ENCODE measurements around the gene PIK3C2G. TPM values are rescaled to one million over a fixed set of nuclear protein-coding genes. Genes with fewer than 3 reads are reported as not detected.

The PIK3C2G gene
- total RNA-seq, 1 experiment from 2014 or later, result not detected

DNA sequence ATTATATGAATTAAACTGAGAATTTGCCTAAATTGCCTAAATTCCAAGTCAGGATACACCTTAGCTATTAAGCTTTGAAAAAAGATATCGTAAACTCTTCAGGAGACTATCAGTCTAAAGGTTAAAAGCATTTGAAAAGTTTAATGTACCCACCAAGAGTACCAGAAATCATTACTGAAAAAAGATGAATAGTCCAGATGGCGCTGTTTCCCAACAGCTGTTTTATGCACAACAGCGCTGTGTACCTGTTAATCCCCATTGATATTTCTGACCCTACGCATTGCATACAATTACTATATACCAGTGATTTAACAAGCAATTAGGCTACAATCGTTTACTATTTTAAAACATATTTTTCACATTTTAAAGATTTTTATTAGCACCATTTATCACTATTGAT lies 291.5 kb downstream of the PIK3C2G start:
- intact Hi-C loops (cut with micrococcal nuclease; ENCODE audit: unreplicated experiment), result no loop called here
- TF ChIP-seq, protein P1, sequence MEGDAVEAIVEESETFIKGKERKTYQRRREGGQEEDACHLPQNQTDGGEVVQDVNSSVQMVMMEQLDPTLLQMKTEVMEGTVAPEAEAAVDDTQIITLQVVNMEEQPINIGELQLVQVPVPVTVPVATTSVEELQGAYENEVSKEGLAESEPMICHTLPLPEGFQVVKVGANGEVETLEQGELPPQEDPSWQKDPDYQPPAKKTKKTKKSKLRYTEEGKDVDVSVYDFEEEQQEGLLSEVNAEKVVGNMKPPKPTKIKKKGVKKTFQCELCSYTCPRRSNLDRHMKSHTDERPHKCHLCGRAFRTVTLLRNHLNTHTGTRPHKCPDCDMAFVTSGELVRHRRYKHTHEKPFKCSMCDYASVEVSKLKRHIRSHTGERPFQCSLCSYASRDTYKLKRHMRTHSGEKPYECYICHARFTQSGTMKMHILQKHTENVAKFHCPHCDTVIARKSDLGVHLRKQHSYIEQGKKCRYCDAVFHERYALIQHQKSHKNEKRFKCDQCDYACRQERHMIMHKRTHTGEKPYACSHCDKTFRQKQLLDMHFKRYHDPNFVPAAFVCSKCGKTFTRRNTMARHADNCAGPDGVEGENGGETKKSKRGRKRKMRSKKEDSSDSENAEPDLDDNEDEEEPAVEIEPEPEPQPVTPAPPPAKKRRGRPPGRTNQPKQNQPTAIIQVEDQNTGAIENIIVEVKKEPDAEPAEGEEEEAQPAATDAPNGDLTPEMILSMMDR (conservative IDR thresholded peaks at IDR 0.05; ENCODE audit: low read depth, low read length), result peak; percentile 50
- no peak for TF ChIP-seq EZH2 (IDR thresholded peaks at IDR 0.05; ENCODE audit: borderline replicate concordance, low read depth, low read length, poor library complexity, severe bottlenecking)
- Histone ChIP-seq H3K4me3 (ENCODE audit: low read depth, low read length, poor library complexity, severe bottlenecking) (no peak overlapping the region), H3K36me3 (ENCODE audit: insufficient read depth, low read length, poor library complexity, severe bottlenecking) (no peaks in the 10 kb centered on the region), H3K27ac (ENCODE audit: low read depth, low read length, poor library complexity, severe bottlenecking) (no peak overlapping the region), H3K9me3 (ENCODE audit: low read depth, low read length, poor library complexity, severe bottlenecking) (no peaks in the 10 kb centered on the region), H3K4me1 (ENCODE audit: insufficient read depth, low read length, poor library complexity, severe bottlenecking) (no peaks in the 10 kb centered on the region), H3K27me3 (replicated peaks; ENCODE audit: insufficient read depth, low read depth, low read length, poor library complexity) (no peaks in the 10 kb centered on the region)
- CTCF ChIA-PET, result no interaction called here
- no TSS peak for BruUV-seq (replicated peaks)
- POLR2A ChIA-PET (ENCODE audit: low non-redundant PET), result no interaction called here
- peak; percentile 3 for DNase-seq (ENCODE audit: low spot score)

DNA sequence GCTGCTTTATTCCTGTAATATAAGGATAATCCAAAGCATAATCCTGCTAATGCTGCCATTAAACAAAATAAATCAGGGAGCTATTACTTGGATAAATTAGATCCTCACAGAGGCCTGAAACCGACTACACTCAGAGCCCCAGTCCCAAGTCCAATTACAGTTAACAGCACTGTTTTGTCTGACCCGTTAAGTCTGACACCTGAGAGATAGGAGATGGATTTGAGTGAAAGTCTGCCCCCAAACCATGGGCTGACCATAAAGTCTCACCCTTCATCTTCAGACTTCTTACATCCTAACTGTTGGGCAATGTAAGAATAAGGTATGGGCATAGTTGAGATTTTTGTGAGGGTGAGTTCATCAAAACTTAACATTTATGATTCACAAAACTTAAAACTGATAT lies 294.8 kb downstream of the PIK3C2G start:
- H3K36me3 ChIP-seq (ENCODE audit: insufficient read depth, low read length, poor library complexity, severe bottlenecking), result no peaks in the 10 kb centered on the region
- DNase-seq (ENCODE audit: low spot score), result no peak
- H3K4me3 ChIP-seq (ENCODE audit: low read depth, low read length, poor library complexity, severe bottlenecking), result no peak overlapping the region
- intact Hi-C loops (cut with micrococcal nuclease; ENCODE audit: unreplicated experiment), result no loop called here
- no peaks in the 10 kb centered on the region for H3K27me3 ChIP-seq (replicated peaks; ENCODE audit: insufficient read depth, low read depth, low read length, poor library complexity)
- BruUV-seq (replicated peaks), result no TSS peak
- no peaks in the 10 kb centered on the region for H3K9me3 ChIP-seq (ENCODE audit: low read depth, low read length, poor library complexity, severe bottlenecking)
- no peak for TF ChIP-seq EZH2 (IDR thresholded peaks at IDR 0.05; ENCODE audit: borderline replicate concordance, low read depth, low read length, poor library complexity, severe bottlenecking)
- TF ChIP-seq, protein P1 (conservative IDR thresholded peaks at IDR 0.05; ENCODE audit: low read depth, low read length), result no peak
- H3K4me1 ChIP-seq (ENCODE audit: insufficient read depth, low read length, poor library complexity, severe bottlenecking), result no peaks in the 10 kb centered on the region
- POLR2A ChIA-PET (ENCODE audit: low non-redundant PET), result no interaction called here
- CTCF ChIA-PET, result no interaction called here
- no peak overlapping the region for H3K27ac ChIP-seq (ENCODE audit: low read depth, low read length, poor library complexity, severe bottlenecking)

DNA sequence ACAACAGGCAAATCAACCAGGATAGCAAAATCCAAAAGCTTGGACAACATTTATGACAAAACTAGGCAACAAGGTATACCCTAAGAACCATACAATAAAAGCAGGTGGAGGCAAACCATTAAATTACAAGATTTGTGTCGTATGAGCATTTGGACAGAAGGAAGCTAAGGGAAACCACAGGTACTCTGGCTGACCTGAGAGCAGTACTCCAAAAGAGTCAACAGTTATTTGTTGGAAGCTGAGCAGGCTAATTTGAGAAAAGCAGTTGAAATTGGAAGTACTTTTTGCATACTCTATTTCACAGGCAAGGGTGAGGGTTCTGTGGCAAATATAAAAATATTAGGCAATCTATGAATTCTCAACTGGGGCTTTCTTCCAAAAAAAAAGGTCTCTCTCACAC lies 297.9 kb downstream of the PIK3C2G start:
- no peaks in the 10 kb centered on the region for H3K36me3 ChIP-seq (ENCODE audit: insufficient read depth, low read length, poor library complexity, severe bottlenecking)
- ChIA-PET POLR2A (ENCODE audit: low non-redundant PET) (no interaction called here), CTCF (no interaction called here)
- no peak for TF ChIP-seq EZH2 (IDR thresholded peaks at IDR 0.05; ENCODE audit: borderline replicate concordance, low read depth, low read length, poor library complexity, severe bottlenecking)
- TF ChIP-seq, protein P1 (conservative IDR thresholded peaks at IDR 0.05; ENCODE audit: low read depth, low read length), result no peak
- intact Hi-C loops (cut with micrococcal nuclease; ENCODE audit: unreplicated experiment), result no loop called here
- BruUV-seq (replicated peaks), result no TSS peak
- DNase-seq (ENCODE audit: low spot score), result no peak
- no peak overlapping the region for H3K4me3 ChIP-seq (ENCODE audit: low read depth, low read length, poor library complexity, severe bottlenecking)
- no peaks in the 10 kb centered on the region for H3K27me3 ChIP-seq (replicated peaks; ENCODE audit: insufficient read depth, low read depth, low read length, poor library complexity)
- H3K4me1 ChIP-seq (ENCODE audit: insufficient read depth, low read length, poor library complexity, severe bottlenecking), result no peaks in the 10 kb centered on the region
- H3K27ac ChIP-seq (ENCODE audit: low read depth, low read length, poor library complexity, severe bottlenecking), result no peak overlapping the region
- H3K9me3 ChIP-seq (ENCODE audit: low read depth, low read length, poor library complexity, severe bottlenecking), result no peaks in the 10 kb centered on the region

Data from A673 (cell line).